ENCODE data around the gene NAP1L4.

Gene NAP1L4

DNA sequence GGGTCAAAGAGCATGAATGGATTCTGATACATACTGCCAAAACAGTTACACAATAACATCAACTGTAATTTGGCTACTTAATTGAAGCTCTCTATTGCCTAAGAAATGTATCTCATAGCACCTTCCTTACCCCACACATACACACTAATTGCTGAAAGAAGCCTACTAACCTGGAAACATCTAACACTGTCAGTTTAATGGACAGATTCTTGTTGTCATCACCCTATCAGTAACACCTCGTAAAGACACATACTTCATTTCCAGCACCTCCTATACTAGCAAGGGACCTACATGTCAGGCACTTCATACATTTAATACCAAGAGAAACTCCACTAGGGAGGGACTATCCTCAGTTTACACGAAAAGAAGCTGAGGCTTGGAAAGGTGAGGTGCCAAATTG is 9.9 kb downstream of the NAP1L4 start:
- TF ChIP-seq JUND (IDR thresholded peaks at IDR 0.05; ENCODE audit: low read depth), result no peak
- in situ Hi-C loops (cut with HindIII; ENCODE audit: low pct_unique_long_range_greater_than_20kb, low sequenced_read_pairs), result no loop called here
- DNase-seq (ENCODE audit: low read depth in 1 of 2, low spot score in 1 of 2), result no peak

DNA sequence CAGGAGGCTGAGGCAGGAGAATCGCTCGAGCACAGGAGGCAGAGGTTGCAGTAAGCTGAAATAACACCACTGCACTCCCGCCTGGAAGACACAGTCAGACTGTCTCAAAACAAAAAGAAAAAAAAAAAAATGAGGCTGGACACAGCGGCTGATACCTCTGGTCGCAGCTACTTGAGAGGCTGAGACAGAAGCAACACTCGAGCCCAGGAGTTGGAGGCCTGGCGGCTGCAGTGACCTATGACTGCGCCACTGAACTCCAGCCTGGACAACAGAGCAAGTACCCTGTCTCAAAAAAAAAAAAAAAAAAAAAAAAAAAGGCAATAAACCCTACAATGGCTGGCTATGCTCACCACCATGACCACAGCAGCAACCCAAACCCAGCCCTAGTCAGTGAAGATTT is 11.0 kb downstream of the NAP1L4 start:
- in situ Hi-C loops (cut with HindIII; ENCODE audit: low pct_unique_long_range_greater_than_20kb, low sequenced_read_pairs), result no loop called here
- DNase-seq (ENCODE audit: low read depth in 1 of 2, low spot score in 1 of 2), result no peak
- TF ChIP-seq JUND (IDR thresholded peaks at IDR 0.05; ENCODE audit: low read depth), result no peak

DNA sequence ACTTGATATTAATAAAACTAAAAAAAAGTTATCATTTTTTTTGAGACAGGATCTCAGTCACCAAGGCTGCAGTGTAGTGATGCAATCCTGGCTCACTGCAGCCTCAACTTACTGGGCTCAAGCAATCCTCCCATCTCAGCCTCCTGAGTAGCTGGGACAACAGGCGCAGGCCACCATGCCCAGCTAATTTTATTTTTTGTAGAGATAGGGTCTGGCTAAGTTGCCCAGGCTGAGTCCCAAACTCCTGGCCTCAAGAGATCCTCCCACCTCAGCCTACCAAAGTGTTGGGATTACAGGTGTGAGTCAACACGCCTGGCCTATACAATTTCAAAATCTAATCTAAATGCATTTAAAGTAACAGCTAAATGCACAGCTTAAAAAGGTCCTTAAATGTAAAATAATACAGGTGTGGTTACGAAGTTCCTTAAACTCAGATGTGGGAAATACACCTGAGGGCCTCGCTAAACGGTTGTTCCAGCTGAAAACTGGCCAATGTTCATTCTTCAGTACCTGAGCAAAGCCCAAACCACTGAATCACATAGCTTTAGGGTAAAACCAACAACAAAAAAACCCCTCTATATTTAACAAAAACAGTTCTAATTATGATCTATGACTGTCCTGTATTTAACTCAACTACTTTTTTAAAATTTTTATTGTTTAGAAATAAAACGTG is 11.8 kb downstream of the NAP1L4 start:
- in situ Hi-C loops (cut with HindIII; ENCODE audit: low pct_unique_long_range_greater_than_20kb, low sequenced_read_pairs), result no loop called here
- no peak for TF ChIP-seq JUND (IDR thresholded peaks at IDR 0.05; ENCODE audit: low read depth)
- no peak for DNase-seq (ENCODE audit: low read depth in 1 of 2, low spot score in 1 of 2)

DNA sequence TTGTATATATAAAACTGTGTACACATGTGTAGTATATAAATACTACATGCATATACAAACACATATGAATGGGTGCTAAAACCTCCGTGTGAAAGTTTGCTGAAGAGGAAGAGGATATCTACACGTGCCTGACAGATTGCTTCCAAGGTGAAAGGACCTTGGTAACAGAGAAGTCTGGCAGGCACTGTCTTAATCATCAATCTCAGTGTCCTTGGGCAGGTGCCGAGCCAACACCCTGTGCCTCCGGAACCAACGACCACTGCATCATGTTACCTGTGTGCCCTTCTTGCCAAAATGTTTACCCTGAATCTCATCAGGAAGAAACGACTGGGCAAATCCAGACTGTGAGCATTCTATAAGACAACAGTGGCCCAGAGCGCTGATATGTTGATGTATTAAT is 15.0 kb downstream of the NAP1L4 start:
- in situ Hi-C loops (cut with HindIII; ENCODE audit: low pct_unique_long_range_greater_than_20kb, low sequenced_read_pairs), result no loop called here
- DNase-seq (ENCODE audit: low read depth in 1 of 2, low spot score in 1 of 2), result no peak

DNA sequence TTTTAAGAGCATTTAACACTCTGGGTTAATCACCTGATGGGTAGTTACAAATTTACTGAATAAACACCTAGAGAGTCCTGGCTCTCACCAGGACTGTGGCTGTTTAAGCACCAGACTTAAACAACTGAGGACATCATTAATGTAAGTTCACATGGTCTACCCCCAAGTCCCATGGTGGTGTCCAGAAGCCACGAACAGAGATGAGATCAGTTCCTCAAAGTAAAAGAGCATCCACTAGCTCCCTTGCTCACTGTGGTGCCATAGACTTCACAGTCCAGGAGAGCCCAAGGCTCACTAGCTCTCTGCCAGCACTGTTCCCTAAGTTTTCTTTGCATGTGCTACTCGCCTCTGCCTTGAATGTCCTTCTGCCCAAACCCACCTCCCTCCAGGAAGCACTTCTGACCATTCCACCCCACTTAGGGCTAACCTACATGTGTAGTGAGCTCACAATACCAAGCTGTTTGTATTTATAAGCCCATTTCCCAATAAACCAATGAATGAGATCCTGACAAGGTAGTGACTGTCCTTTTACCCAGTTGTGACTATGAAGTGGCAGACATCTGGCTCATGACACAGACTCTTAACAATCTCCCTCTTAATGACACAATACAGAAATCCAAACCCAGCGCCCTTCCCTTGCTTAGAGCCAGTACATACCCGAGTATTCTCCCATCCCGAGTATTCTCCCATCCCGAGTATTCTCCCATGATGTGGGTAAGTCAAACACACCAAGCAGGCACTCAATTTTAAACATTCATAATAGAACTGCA is 15.7 kb downstream of the NAP1L4 start:
- no peak for DNase-seq (ENCODE audit: low read depth in 1 of 2, low spot score in 1 of 2)
- in situ Hi-C loops (cut with HindIII; ENCODE audit: low pct_unique_long_range_greater_than_20kb, low sequenced_read_pairs), result no loop called here
- no peak for TF ChIP-seq JUND (IDR thresholded peaks at IDR 0.05; ENCODE audit: low read depth)

More for the DNA sequence above, 15.0 kb downstream of the NAP1L4 start:
- no peak for TF ChIP-seq JUND (IDR thresholded peaks at IDR 0.05; ENCODE audit: low read depth)

DNA sequence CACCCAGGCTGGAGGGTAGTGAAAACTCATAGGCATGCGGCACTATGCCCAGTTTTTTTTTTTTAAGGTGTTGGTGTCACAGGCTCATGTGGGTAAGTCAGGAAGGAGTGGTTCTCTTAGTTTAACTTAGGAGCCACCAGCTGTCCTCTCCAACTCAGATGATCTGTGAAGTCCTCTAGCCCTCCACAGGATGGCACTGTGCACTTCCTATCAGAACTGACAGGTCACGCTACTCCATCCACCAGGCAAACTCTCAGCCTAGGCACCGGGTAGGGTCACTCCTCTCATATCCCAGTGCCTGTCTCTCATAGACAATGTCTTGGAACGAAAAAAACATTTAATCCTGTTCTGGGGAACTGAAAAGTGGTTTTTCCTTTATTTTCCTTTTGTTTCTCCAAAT is 16.5 kb downstream of the NAP1L4 start:
- peak in 1 of 2 experiments; percentile 69 for DNase-seq (ENCODE audit: low read depth in 1 of 2, low spot score in 1 of 2)
- in situ Hi-C loops (cut with HindIII; ENCODE audit: low pct_unique_long_range_greater_than_20kb, low sequenced_read_pairs), result no loop called here
- TF ChIP-seq JUND (IDR thresholded peaks at IDR 0.05; ENCODE audit: low read depth), result no peak

DNA sequence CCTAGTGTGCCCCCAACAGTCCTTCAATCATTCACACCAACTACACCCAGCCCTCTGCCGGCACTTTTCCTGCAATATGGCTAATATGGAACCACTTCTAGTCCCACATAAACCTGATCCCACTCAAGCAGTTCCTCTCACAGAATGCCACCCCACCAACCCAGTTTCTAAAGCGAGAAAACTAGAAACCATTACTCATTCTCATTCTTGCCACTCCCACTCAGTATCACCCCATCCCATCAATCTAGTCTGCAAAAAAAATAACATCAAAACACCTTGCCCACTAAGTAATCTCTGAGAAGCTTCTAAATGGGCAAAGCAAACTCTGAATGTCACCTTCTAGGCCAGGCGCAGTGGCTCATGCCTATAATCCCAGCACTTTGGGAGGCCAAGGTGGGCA is 17.9 kb downstream of the NAP1L4 start:
- DNase-seq (ENCODE audit: low read depth in 1 of 2, low spot score in 1 of 2), result no peak
- TF ChIP-seq JUND (IDR thresholded peaks at IDR 0.05; ENCODE audit: low read depth), result no peak
- in situ Hi-C loops (cut with HindIII; ENCODE audit: low pct_unique_long_range_greater_than_20kb, low sequenced_read_pairs), result no loop called here

DNA sequence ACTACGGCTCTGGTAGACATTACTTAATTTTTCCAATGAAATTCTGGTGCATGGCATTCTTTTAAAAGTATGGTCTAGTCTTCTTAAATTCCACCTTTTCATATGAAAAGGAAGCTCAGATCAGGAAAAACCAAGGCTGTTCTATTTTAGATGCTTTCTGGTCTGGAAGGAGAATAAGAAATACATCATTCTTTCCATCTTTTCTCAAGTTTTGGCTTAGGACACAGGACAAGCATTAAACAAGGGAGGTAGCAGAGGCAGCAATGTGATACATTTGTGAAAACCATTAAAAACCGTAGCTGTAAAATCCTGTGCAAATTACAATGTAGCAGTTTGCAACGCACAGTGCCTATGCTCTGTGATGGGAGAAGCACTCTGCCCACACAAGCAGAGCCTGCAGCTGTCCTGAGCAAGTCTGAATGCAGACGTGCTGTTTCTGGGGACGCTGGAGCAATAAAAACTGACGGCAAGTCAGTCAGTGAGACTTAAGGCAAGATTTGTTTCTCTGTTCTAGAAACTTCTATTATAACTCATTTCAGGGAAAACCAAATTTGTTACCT is 23.7 kb downstream of the NAP1L4 start:
- no peak for TF ChIP-seq JUND (IDR thresholded peaks at IDR 0.05; ENCODE audit: low read depth)
- in situ Hi-C loops (cut with HindIII; ENCODE audit: low pct_unique_long_range_greater_than_20kb, low sequenced_read_pairs), result no loop called here
- no peak for DNase-seq (ENCODE audit: low read depth in 1 of 2, low spot score in 1 of 2)

DNA sequence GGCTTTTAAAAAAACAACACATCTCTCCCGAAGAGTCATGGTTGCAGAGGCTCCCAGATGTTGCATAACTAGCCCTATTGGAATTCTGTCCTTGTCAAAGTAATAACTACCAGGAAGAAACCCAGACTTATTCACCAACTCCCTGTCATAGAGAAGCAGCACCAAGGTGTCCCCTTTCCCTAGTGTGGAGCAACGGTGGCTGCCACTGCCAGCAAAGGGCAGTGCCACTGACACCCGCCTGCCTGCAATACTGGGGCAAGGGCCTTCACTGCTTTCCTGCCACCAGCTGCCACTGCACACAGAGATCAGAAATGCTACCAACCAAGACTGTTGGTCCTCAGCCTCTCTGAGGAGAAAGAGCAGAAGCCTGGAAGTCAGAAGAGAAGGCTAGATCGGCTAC is 27.3 kb downstream of the NAP1L4 start:
- no peak for TF ChIP-seq JUND (IDR thresholded peaks at IDR 0.05; ENCODE audit: low read depth)
- in situ Hi-C loops (cut with HindIII; ENCODE audit: low pct_unique_long_range_greater_than_20kb, low sequenced_read_pairs), result no loop called here

DNA sequence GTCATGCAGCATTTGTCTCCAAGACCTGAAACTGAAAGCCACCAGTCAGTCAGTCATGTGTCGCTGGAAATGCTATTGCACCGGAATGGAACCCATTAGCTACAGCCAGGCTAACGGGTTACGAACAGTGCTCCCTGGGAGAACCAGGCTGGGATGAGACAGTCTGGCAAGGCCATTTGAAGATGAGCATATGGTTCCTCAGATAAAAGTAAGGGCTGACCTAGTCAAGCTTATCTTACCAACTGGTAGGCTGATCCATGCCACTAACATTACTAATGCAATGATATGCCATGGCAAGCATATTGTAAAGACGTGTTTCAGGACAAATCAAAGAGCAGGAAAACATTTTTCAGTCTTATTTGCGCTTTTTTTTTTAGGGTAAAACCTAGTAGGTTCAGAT is 28.4 kb downstream of the NAP1L4 start:
- in situ Hi-C loops (cut with HindIII; ENCODE audit: low pct_unique_long_range_greater_than_20kb, low sequenced_read_pairs), result no loop called here
- TF ChIP-seq JUND (IDR thresholded peaks at IDR 0.05; ENCODE audit: low read depth), result no peak
- DNase-seq (ENCODE audit: low read depth in 1 of 2, low spot score in 1 of 2), result no peak

More for the DNA sequence above, 27.3 kb downstream of the NAP1L4 start:
- no peak for DNase-seq (ENCODE audit: low read depth in 1 of 2, low spot score in 1 of 2)

DNA sequence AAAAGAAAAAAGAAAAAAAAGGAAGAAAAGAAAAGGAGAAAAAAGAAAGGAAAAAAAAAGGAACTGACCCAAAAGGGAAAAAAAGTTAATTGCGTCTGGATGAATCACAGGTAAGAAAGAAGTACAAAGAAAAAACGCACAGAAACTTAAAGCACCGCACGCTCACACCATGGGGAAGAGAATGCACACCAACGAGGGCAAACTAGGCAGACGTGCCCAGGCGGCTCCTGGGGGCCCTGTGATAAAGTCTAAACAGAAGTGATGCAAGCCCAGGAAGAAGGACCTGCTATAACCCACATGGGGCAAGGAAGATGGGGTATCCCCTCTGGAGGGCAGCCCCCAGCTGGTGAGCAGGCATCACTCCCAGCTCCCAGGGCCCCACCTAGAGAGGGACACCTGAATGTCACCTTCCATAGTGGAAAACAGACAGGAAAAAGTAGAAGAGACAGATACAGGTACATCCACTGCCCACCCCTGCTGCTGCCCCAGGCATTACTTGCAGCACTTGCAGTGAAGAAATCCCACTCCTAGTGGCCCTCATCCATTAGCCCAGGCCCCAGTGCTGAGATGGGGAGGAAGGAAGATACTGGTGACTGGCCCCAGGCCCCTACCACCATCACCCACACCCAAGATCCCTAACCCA is 28.9 kb downstream of the NAP1L4 start:
- DNase-seq (ENCODE audit: low read depth in 1 of 2, low spot score in 1 of 2), result no peak
- TF ChIP-seq JUND (IDR thresholded peaks at IDR 0.05; ENCODE audit: low read depth), result no peak
- in situ Hi-C loops (cut with HindIII; ENCODE audit: low pct_unique_long_range_greater_than_20kb, low sequenced_read_pairs), result no loop called here

DNA sequence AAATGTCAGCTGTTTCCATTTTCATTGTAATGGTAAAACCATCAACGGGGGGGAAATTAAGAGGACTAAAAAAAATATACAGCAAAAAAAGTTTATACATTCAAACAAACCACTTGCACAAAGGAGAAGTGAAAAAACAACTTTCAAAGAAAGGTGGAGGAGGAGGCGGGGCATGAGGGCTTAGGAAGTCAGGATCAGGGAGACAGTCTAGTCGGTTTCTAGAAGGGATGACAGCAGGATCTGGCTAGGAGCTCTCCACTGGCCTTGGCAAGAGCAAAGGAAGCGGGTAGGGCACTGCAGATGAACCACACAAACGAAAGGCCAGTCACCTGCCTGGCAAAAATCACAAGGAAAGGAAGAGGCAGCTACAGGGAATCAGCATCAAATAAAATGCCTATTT is 31.0 kb downstream of the NAP1L4 start:
- in situ Hi-C loops (cut with HindIII; ENCODE audit: low pct_unique_long_range_greater_than_20kb, low sequenced_read_pairs), result no loop called here
- no peak for TF ChIP-seq JUND (IDR thresholded peaks at IDR 0.05; ENCODE audit: low read depth)
- DNase-seq (ENCODE audit: low read depth in 1 of 2, low spot score in 1 of 2), result no peak

DNA sequence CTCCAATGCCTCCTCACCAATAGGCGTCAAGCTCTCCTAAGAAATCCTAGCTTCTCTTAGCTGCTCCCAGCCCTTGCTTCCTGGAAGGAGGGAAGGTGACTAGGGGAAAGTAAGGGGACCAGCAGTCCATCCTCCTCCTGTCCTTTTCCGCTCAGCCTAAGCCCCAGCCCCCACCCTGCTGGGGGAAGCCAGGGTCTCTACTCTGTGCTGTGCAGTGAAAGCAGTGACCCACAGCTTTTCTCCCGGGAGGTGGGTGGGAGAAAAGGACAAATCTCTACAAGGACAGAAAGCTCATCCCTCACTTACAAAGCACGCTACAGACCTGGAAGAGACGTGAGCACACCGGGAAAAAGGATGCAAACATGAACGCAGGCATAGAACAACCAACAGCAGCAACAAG is 32.0 kb downstream of the NAP1L4 start:
- no peak for TF ChIP-seq JUND (IDR thresholded peaks at IDR 0.05; ENCODE audit: low read depth)
- no peak for DNase-seq (ENCODE audit: low read depth in 1 of 2, low spot score in 1 of 2)
- in situ Hi-C loops (cut with HindIII; ENCODE audit: low pct_unique_long_range_greater_than_20kb, low sequenced_read_pairs), result no loop called here

Measured in T47D (cell line).